Esophagus squamous epithelium (tissue), 5 donors: ENCODE results near the gene EPHX1. TPM values are rescaled to one million over a fixed set of nuclear protein-coding genes. Genes with fewer than 3 reads are reported as not detected.
"Not testable (repeated sequence)": the region's sequence is repeated elsewhere in the genome, so short reads cannot be mapped to it uniquely, and the experiment has no call there.

Source experiments
- DNase-seq: peaks from one replicate; lab custom pipeline; 2025; lab: John Stamatoyannopoulos, UW
- H3K27ac ChIP-seq, 4 donors: fragments of 200-600 bp; sonication (generic); one replicate each; pipeline ENCODE4 v1.5.1; 2016 to 2019; ENCODE audit warnings: mild to moderate bottlenecking in 1 of 4
- H3K27me3 ChIP-seq, 4 donors: fragments of 200-600 bp; sonication (generic); 1 replicate in 3 of 4; 2 replicates in 1 of 4; pipeline versions ENCODE4 v1.5.1 to v1.6.0; 2017 to 2021; ENCODE audit warnings: antibody characterized with exemption in 1 of 4
- H3K36me3 ChIP-seq, 3 donors: fragments of 200-600 bp; sonication (generic); one replicate each; pipeline ENCODE4 v1.5.1; 2016 to 2019
- H3K4me1 ChIP-seq, 3 donors: fragments of 200-600 bp; sonication (generic); one replicate each; pipeline ENCODE4 v1.5.1; 2017 to 2019
- H3K4me3 ChIP-seq, 4 donors: fragments of 200-600 bp; sonication (generic); 1 replicate in 3 of 4; 2 replicates in 1 of 4; pipeline ENCODE4 v1.5.1; 2016 to 2019; ENCODE audit warnings: mild to moderate bottlenecking in 2 of 4, moderate library complexity in 1 of 4
- H3K9me3 ChIP-seq, 3 donors: fragments of 200-600 bp; sonication (generic); one replicate each; pipeline ENCODE4 v1.5.1; 2016 to 2019
- POLR2A ChIP-seq, 4 donors: fragments of 450-650 bp; IDR thresholded peaks; one replicate each; pipeline ENCODE4 v1.6.1; 2017; ENCODE audit warnings: antibody characterized with exemption in 4 of 4, mild to moderate bottlenecking in 4 of 4, moderate library complexity in 3 of 4
- WGBS, 2 donors: methylation state at CpG; one replicate each; pipeline ENCODE4 v1.1.5; 2018; 5-methylcytosine and 5-hydroxymethylcytosine counted together
- intact Hi-C: fragments of 100-400 bp; cut with DNase I; formaldehyde crosslinking; loops from one replicate; pipeline ENCODE4 v1.15.0; 2022
- total RNA-seq, 4 donors: library from RNA; depleted of rRNA; stranded (reverse); fragments of >200 nt; gene quantifications; one replicate each; pipeline ENCODE4 v1.1.0, GENCODE V29; 2016
- TF ChIP-seq, protein P1 (sequence below), 6 experiments: fragments of 450-650 bp in 4 of 6; fragments of 200-600 bp in 2 of 6; sonication (generic) in 2 of 6; IDR thresholded peaks; one replicate each; pipeline ENCODE4 v1.5.1; 2016 to 2019; ENCODE audit warnings: antibody characterized with exemption in 6 of 6, mild to moderate bottlenecking in 4 of 6, moderate library complexity in 4 of 6
- donor health status: DM: yes; HTN: yes; CAD: no.

The EPHX1 gene
- total RNA-seq, 4 donors from 2014 or later = 78.7 to 237 (median 151) TPM

DNA sequence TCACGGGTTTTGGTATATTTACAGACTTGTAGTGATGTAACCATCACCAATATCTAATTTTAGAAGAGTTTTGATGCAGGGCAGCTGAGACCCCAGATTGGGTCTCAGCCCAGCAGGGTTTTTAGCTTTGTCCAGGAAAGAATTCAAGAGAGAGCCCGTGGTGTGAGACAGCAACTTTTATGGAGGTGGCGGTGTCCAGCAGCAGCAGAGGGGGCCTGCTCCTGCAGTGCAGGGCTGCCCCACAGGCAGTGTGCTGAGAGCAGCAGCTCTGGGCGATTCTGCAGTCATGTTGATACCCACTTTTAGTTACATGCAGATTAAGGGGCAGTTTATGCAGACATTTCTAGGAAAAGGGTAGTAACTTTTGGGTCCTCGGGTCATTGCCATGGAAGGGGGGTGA lies 1.8 kb upstream of the EPHX1 start:
- Histone ChIP-seq H3K9me3 (no peaks in the 10 kb centered on the region), H3K27ac (no peak overlapping the region), H3K4me3 (no peak overlapping the region), H3K27me3 (no peaks in the 10 kb centered on the region), H3K36me3 (no peaks in the 10 kb centered on the region), H3K4me1 (peaks cover 20 to 38% (median 21%) of the 10 kb centered on the region in 3 donors)
- DNase-seq = no peak
- 72 to 90% methylated on average over 5 of the region's 5 CpGs for WGBS, 2 donors
- no peak for TF ChIP-seq POLR2A (IDR thresholded peaks at IDR 0.05)
- TF ChIP-seq, protein P1, sequence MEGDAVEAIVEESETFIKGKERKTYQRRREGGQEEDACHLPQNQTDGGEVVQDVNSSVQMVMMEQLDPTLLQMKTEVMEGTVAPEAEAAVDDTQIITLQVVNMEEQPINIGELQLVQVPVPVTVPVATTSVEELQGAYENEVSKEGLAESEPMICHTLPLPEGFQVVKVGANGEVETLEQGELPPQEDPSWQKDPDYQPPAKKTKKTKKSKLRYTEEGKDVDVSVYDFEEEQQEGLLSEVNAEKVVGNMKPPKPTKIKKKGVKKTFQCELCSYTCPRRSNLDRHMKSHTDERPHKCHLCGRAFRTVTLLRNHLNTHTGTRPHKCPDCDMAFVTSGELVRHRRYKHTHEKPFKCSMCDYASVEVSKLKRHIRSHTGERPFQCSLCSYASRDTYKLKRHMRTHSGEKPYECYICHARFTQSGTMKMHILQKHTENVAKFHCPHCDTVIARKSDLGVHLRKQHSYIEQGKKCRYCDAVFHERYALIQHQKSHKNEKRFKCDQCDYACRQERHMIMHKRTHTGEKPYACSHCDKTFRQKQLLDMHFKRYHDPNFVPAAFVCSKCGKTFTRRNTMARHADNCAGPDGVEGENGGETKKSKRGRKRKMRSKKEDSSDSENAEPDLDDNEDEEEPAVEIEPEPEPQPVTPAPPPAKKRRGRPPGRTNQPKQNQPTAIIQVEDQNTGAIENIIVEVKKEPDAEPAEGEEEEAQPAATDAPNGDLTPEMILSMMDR (IDR thresholded peaks at IDR 0.05) = no peak
- intact Hi-C loops = no loop called here

DNA sequence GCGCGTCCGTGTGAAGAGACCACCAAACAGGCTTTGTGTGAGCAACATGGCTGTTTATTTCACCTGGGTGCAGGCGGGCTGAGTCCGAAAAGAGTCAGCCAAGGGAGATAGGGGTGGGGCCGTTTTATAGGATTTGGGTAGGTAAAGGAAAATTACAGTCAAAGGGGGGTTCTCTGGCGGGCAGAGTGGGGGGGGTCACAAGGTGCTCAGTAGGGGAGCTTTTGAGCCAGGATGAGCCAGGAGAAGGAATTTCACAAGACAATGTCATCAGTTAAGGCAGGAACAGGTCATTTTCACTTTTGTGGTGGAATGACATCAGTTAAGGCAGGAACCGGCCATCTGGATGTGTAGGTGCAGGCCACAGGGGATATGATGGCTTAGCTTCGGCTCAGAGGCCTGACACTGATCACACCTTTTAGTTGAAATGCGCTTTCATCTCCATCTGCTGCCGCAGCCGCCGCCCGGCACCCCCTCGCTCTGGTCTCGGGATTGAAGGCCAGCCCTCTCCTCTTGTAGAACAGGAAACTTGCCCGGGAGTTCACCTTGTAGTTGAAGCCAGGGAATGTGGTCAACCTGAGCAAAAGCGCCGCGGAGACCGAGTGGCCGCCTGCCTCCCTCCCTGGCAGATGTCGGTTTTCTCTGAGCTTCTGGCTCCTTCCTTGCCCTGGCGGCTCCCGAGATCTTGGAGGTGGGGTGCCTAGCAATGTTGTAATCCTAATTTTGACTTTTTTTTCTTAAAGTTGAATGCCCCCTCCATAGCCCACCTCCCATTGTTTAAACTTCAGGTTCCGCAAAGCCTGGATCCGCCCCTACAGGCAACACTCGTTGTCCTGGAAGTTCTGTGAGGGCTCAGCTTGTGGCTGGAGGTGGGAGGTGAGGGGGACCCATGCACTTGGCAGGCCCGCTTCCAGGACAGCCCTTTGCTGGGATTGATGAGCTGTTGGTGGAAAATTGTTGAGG lies 935 bp downstream of the EPHX1 start:
- 16 to 21% methylated on average over 20 to 22 of the region's 29 CpGs for WGBS, 2 donors
- H3K4me3 ChIP-seq = peak overlapping the region; percentile 68 to 94 (median 78)

DNA sequence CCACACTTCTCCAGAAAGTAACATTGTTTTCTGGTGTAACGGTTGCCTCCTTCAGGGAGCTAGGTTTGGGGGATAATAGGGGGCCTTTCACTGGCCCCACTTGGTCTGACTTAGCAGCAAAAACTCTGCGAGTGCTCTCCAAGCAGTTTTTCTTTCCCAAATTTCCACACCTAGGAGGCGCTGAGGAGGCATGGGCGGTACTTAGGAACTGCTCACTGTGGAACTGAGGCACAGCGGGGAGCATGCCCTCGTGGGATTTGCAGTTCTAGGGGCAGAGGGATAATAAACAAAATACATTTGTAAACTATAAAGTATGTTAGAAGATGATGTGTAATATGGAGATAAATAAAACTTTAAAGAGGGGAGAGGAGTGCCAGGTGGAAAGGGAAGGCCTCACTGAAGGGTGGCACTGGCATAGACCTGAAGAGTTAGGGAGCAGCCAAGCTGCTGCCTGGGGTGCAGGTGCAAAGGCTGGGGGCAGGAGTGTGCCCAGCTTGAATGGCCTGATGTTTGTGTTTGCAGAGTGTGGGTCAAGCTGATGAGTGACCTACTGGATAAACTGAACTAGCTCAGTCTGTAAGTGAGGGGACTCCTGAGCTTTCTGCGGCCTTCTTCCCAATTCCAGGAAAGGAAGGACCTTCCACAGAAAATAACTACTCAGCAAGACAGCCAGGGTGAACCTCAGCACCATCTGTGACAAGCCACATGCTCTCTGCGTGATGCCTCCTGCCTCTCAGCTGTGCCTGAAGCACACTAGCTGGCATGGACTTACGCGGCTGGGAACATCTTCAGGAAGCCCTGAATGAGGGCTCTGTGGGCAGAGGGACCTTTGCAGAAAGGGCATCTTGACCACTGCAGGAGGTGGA lies 1.9 kb downstream of the EPHX1 start:
- DNase-seq = no peak
- intact Hi-C loops = no loop called here
- TF ChIP-seq POLR2A (IDR thresholded peaks at IDR 0.05) = no peak
- TF ChIP-seq, protein P1 (IDR thresholded peaks at IDR 0.05) = peak in 3 of 6 experiments; percentile 31 to 54 (median 38)
- Histone ChIP-seq H3K36me3 (peaks cover 0 to 4% (median 0%) of the 10 kb centered on the region in 3 donors), H3K4me1 (peaks cover 53 to 75% (median 57%) of the 10 kb centered on the region in 3 donors), H3K27ac (peak overlapping the region; percentile 86 to 96 (median 96)), H3K9me3 (no peaks in the 10 kb centered on the region), H3K27me3 (no peaks in the 10 kb centered on the region), H3K4me3 (peak overlapping the region; percentile 68 to 94 (median 78))
- 50 to 61% methylated on average over 6 to 10 of the region's 10 CpGs for WGBS, 2 donors

More for the DNA sequence above, 935 bp downstream of the EPHX1 start:
- H3K36me3 ChIP-seq, H3K27me3 ChIP-seq, H3K9me3 ChIP-seq, intact Hi-C loops, DNase-seq: not testable (repeated sequence)
- TF ChIP-seq POLR2A (IDR thresholded peaks at IDR 0.05) = peak in 1 of 4 donors; percentile 17
- Histone ChIP-seq H3K27ac (peak overlapping the region; percentile 86 to 96 (median 96)), H3K4me1 (peaks cover 43 to 65% (median 47%) of the 10 kb centered on the region in 3 donors)

DNA sequence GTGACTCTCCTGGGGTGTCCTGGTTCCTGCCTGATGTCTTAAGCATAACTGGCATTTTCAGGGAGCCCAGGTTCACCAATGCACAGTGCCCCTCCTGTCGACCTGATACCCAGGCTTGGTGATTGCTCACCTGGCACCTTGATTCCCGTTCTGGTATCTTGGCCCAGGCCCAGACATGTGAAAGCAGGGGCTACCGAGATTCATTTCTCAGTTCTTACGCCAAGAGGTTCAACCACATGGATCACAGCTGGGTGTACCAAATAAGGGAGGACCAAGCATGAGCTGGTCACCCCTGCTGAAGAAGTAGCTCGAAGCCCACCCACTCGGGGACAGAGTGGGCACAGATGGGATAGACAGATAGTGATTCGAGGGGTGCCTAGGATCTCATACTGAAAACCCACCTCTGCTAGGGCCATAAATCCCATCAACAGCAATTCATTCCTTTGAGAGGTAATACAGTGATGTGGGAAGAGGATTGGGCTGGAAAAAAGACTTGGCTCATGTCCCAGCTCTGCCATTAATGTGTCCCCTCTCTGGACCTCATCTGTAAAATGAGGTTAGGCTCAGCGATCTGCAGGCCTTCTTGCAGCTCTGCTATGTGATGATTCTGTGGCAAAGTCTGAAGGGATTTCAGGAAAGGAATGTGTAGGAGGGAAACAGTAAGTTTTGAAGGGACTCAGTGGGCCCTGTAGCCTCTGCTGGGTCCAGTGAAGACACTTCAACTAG lies 2.7 kb downstream of the EPHX1 start:
- intact Hi-C loops = no loop called here

More for the DNA sequence above, 2.7 kb downstream of the EPHX1 start:
- H3K27me3 ChIP-seq = no peaks in the 10 kb centered on the region
- H3K36me3 ChIP-seq = peaks cover 0 to 4% (median 0%) of the 10 kb centered on the region in 3 donors
- peak overlapping the region; percentile 86 to 96 (median 96) for H3K27ac ChIP-seq
- no peak for DNase-seq
- H3K4me1 ChIP-seq = peaks cover 61 to 83% (median 65%) of the 10 kb centered on the region in 3 donors
- no peaks in the 10 kb centered on the region for H3K9me3 ChIP-seq
- peak overlapping the region in 2 of 4 donors; percentile 73 to 94 for H3K4me3 ChIP-seq
- 53 to 63% methylated on average over 5 to 7 of the region's 8 CpGs for WGBS, 2 donors
- TF ChIP-seq, protein P1 (IDR thresholded peaks at IDR 0.05) = no peak
- TF ChIP-seq POLR2A (IDR thresholded peaks at IDR 0.05) = no peak
